HEK293T (cell line): ENCODE measurements around the gene LDHAL6B.

Experiments used
- CTBP1 ChIP-seq: fragments of 450-650 bp; IDR thresholded peaks from 2 replicates; pipeline ENCODE4 v1.6.1; 2016; ENCODE audit warnings: borderline replicate concordance
- FOXK2 ChIP-seq: fragments of 450-650 bp; IDR thresholded peaks from 2 replicates; pipeline ENCODE4 v1.6.1; 2016; ENCODE audit warnings: mild to moderate bottlenecking
- SP1 ChIP-seq: fragments of 450-650 bp; IDR thresholded peaks from 2 replicates; pipeline ENCODE4 v1.6.1; 2017
- SUZ12 ChIP-seq: fragments of 450-650 bp; IDR thresholded peaks from 2 replicates; pipeline ENCODE4 v1.6.1; 2016; ENCODE audit warnings: mild to moderate bottlenecking

GRCh38 chr15:59237924-59238331 is 31.3 kb downstream of the LDHAL6B start:
- TF ChIP-seq SP1 (no peak), SUZ12 (no peak), CTBP1 (no peak), FOXK2 (no peak)
